Stimulated activated CD8-positive, alpha-beta memory T cell treated with anti-CD3 and anti-CD28 coated beads, Interleukin-7, amount 100 ng/mL, for 24 hours (primary cell): ENCODE results near the gene KRT6A.

Experiments used
- DNase-seq: peaks from one replicate; pipeline ENCODE4 v3.0.0-alpha.2; 2020; ENCODE audit warnings: low read depth

Gene KRT6A

DNA sequence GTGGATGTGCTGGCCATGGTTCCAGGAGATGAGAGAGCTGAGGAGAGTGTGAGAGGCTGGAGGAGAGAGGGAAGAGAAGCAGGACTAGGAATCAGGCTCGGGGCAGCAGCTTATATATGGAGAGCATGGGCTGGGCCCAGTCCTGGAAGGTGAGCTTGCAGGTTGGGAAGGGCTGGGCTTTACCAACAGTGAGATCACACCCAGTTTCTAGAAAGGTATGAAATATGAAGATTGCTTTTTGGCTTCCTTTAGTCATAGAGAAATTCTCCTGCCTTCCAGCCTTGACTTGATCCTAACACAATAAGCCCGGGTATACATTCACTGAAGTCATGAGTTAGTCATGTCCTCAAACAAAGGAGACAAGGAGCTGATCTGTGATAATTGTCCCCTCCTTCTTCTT is at the start of gene KRT6A:
KRT6A (minus strand) TSS at position 86 of the 400 bp plus-strand sequence; CDS start at position 17, 69 bp downstream.
- DNase-seq: no peak

DNA sequence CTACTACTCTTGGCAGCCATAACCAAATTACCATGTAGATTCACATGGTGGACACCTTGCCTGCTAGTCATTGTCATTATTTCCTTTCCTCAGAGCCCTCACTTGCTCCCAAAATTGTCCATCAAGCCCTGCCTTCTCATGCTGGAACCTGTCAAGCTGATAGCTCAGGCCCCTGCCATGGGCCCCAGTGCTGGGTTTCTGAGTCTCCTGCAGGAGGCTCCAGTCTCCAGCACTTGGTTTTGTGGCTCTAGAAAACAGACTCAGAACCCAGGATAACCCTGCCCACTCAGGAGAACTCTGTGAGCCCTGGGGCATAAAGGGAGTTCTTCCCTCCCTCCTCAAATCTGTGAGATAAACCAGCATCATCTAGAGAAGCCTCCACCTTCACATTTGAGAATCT is 49.1 kb upstream of the KRT6A start:
- DNase-seq: no peak

- DNase-seq: no peak
These were observed 48.7 kb upstream of the KRT6A start for GRCh38 chr12:52541709-52542108.

DNA sequence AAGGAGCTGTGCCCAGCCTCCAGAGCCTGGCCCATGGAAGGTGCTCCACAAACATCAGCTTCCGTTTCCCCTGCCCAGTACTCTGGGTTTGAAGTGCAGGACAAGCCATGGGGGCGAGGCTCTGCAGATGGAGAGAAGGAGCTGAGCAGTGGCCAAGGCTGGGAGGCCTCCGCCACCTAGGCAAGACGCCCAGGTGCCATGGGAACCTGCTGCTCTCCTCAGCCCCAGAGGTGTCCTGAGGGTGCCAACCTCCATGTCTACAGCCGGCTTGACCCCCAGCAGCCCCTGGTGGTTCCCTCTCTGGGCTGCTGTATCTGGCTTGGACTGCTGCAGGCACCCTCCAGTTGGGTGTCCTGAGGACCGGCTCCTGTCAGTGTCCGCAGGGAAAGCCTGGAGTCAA is 47.5 kb upstream of the KRT6A start:
- no peak for DNase-seq

DNA sequence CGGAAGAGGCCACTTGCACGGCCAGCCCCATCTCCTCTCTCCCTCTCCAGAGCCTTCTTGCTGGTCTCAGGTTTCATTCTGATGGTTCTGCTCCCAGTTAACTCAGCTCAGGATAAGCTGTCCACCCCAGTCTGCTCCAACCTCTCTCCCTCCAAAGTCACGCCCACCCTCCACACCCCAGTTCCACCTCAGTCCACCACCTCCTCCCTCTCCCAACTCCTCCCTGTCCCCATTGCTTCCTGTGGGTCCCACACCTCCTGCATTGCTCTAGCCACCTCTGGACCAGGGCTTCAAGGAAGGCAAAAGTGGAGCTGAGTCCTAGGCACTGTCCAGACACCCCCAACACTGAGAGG is 46.7 kb upstream of the KRT6A start:
- no peak for DNase-seq

- no peak for DNase-seq
These were observed 46.2 kb upstream of the KRT6A start for GRCh38 chr12:52539083-52539820.

- no peak for DNase-seq
These were observed 44.0 kb upstream of the KRT6A start for GRCh38 chr12:52537101-52537500.

- DNase-seq: no peak
These were observed 42.5 kb upstream of the KRT6A start for GRCh38 chr12:52535574-52535973.

GRCh38 chr12:52534482-52534881 is 41.4 kb upstream of the KRT6A start:
- no peak for DNase-seq

DNA sequence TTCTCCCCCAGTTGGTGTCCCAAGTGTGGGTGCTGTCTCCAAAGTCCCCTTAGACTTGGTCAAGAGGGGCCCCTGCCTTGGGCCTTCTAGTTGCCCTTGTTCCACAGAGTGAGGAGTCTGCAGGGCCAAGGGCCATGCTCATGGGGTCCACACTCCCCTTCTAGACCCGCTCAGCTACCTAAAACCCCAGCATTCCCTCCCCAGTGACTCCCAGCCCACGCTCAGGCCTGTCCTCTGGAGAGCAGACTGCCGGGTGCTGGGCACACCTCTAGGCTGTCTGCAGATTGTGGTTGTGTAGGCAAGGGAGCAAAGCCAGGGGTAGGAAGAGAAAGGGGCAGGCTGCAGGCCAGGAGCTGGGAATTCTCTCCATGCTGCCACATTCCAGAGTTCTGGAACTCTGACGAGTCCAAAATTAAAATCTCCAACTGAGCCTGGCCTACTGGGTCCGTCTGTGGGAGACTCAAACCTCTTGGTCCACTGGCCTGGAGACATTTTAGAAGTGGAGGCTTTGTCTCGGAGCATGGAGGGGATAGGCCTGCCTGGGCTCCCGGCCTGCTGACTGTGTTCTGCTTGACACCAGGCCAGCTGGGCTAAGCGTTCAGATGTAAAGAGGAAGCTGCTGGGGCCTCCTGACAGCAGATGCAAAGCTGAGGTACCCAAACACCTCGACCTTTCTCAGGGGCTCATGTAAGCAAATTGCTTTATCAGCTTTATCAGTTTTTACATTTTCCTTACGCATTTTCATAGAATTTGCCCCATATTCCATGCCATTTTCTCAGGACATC is 40.8 kb upstream of the KRT6A start:
- DNase-seq: no peak

GRCh38 chr12:52532636-52533035 is 39.6 kb upstream of the KRT6A start:
- DNase-seq: no peak

DNA sequence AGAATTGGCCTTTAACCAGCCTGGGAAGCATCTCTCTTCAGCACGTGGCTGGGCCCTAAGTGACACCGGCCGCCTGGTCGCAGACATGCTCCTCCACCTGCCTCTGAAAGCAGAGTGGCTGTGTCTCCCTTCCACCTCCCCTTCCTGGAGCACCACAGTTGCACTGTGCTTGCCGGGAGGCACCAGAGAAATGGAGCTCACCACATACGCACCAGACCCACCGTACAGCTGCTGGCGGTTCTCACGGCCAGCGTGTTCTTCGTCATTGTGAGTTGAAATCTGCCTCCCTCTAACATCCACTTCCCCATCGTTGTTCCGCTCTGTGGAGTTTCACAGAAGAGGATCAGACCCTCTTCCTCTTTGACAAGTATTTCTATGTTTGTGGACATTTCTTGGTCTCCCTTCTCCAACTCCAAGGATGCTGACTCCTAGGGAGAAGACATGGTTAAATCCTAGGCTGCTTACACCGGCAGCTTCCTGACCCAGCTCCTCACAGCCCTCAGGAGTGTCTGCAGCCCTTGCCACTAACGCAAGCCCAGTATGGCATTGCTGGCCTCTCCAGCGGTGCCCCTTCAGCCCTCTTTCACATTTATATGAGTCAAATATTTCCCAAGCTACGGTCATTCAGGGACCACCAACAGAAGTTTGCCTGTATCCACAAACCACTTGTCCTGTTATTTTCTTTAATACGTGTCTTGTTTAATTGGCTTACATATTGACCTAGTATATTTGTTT is 38.7 kb upstream of the KRT6A start:
- DNase-seq: no peak

GRCh38 chr12:52530905-52531304 is 37.8 kb upstream of the KRT6A start:
- no peak for DNase-seq

DNA sequence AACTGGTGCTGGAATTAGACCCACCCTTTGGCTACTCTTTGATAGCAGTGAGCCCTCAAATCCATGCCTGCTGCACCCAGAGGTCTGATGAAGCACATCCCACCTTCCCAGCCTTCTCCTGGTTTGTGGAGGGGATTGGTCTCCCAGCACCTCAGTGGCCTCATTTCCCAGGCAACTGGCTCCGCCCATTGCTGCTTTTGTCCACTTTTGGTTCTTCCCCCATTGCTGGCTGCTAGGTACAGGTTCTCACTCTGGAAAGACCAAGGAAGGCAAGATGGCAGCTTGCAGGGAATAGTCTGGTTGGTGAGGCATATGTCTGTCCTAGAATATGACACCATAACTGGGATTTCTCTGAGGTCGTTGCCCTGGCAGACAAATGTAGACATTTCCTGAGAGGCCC is 37.3 kb upstream of the KRT6A start:
- DNase-seq: no peak

DNA sequence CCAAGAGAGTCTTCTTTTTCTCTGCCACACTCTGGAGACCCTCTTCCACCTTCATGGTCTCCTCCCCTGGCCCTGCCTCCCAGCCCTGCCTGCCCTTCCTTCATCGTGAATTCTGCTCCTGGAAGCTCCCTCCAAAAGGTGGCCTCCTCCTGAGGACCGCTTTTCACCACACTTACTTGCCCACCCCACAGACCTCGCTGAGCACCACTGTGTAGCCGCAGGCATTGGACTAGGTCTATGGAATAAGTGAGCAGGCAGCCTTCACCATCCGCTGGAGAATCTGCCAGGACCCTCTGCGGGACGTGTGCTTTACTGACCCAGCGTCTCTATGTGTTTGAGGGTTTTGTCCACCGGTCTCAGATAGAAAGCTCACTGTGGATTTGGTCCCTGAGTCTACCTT is 36.8 kb upstream of the KRT6A start:
- DNase-seq: no peak

- no peak for DNase-seq
These were observed 36.4 kb upstream of the KRT6A start for GRCh38 chr12:52529417-52529816.

DNA sequence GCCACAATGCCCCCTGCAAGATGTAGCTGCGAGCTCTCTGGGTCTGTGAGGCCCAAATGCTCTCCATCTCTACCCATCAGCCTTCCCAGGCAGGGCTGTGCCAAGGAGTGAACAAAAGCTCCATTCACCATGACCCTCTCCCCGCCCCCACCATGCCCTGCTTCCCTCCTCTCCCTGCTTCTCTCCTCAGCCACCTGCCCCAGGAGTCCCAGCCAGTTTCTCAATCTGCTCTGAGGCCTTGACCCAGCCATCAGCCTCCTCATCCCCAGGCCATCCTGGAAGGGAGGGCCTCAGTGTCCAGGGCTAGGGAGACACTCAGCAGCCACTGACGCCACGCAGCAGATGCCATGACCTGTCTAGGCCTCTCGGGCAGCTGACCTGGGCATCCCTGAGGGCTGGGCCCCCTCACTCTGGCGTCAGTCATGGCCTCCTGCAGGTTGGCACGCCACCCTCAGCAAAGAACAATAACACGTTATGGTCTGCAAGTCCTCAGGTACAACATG is 35.6 kb upstream of the KRT6A start:
- no peak for DNase-seq

DNA sequence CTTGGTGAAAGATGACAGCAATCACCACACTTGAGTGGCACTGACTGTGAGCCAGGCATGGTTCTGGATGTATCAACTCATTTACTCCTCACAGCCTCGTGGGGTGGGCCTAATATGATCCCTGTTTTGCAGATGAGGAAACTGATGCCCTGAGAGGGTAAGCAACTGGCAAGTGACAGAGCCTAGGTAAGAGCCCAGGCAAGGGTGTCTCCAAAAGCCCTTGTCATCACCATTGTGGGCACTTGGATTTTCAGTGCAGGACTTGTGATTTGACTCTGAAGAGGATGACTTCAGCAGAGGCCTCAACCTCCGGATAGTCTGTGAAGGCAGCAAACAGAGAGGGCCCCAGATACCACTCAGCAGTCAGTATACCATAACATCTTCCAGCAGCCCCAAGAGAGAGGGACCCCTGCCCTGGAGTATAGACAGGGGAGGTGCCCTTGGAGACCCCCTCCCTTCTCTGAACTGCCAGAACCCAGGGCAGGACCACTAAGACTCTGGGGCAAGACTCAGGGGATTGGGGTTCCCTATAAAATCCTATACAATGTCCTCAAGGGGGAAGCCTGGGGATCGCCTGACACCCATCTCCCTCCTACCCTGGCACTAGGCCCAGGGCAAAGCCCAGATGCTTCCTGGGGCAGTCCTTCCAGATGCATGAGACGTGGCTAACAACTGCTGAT is 34.2 kb upstream of the KRT6A start:
- DNase-seq: no peak

DNA sequence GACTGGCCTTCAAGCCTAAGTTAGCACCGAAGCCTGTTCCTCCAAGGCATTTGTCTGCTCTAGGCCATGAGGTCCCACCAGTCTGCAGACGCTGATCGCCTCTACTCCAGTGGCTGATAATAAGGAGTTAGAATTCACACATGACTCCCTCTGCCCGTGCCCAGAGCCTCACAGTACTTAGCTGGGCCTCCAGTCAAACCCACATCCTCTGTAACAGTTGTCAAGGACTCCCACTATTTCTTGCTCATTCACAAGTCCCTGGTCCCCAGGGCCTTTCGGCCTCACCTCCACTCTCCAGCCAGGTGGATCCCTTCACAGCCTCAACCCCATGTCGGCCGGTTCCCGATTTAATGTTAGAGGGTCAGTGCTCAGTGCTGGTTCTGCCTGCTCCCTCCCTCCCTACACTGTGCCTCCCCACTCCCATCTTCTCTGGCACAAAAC is 33.5 kb upstream of the KRT6A start:
- DNase-seq: no peak

- DNase-seq: no peak
These were observed 32.8 kb upstream of the KRT6A start for GRCh38 chr12:52525661-52526499.

GRCh38 chr12:52524898-52525591 is 32.0 kb upstream of the KRT6A start:
- no peak for DNase-seq
